ENCODE results near the gene PDZD4.

GRCh38 chrX:153853902-153854267, 23.5 kb upstream of the PDZD4 start:
- TF ChIP-seq CTCF (IDR thresholded peaks at IDR 0.05 in 8 of 11, conservative IDR thresholded peaks at IDR 0.05 in 3 of 11), result no peak
- no peak for TF ChIP-seq POLR2AphosphoS5 (IDR thresholded peaks at IDR 0.05)
- no peak for TF ChIP-seq POLR2A (IDR thresholded peaks at IDR 0.05)

Data from spleen (tissue), 7 donors.